CD4-positive, alpha-beta T cell treated with Interferon gamma for 1 hour (primary cell): ENCODE data around the gene ATP1A4.
"Not testable (repeated sequence)": the region's sequence is repeated elsewhere in the genome, so short reads cannot be mapped to it uniquely, and the experiment has no call there.

ENCODE experiments used
- DNase-seq: peaks from one replicate; pipeline ENCODE4 v3.0.0-alpha.2; 2020

Gene ATP1A4

GRCh38 chr1:160151303-160151702, at the start of gene ATP1A4:
TSS of gene ATP1A4 (plus strand) at chr1:160151603. CDS start at chr1:160152041, 438 bp downstream.
- no peak for DNase-seq

GRCh38 chr1:160101717-160102522, 49.5 kb upstream of the ATP1A4 start:
- no peak for DNase-seq

- DNase-seq: no peak
Measured at GRCh38 chr1:160103658-160104408, 47.6 kb upstream of the ATP1A4 start.

- DNase-seq: peak; percentile 14
Measured at GRCh38 chr1:160104486-160104885, 46.9 kb upstream of the ATP1A4 start.

- DNase-seq: no peak
Measured at GRCh38 chr1:160105155-160105554, 46.2 kb upstream of the ATP1A4 start.

- DNase-seq: no peak
Measured at GRCh38 chr1:160107512-160107911, 43.9 kb upstream of the ATP1A4 start.

- DNase-seq: peak; percentile 18
Measured at GRCh38 chr1:160108888-160109662, 42.3 kb upstream of the ATP1A4 start.

- DNase-seq: no peak
Measured at GRCh38 chr1:160109686-160110085, 41.7 kb upstream of the ATP1A4 start.

GRCh38 chr1:160111462-160111861, 39.9 kb upstream of the ATP1A4 start:
- not testable (repeated sequence) for DNase-seq

- DNase-seq: no peak
Measured at GRCh38 chr1:160112357-160112756, 39.0 kb upstream of the ATP1A4 start.

- no peak for DNase-seq
Measured at GRCh38 chr1:160113407-160113806, 38.0 kb upstream of the ATP1A4 start.

- DNase-seq: no peak
Measured at GRCh38 chr1:160114085-160114484, 37.3 kb upstream of the ATP1A4 start.

GRCh38 chr1:160115545-160116282, 35.7 kb upstream of the ATP1A4 start, which contains the start of gene ATP1A2:
TSS of gene ATP1A2 (plus strand) at chr1:160115759. CDS start at chr1:160115862, 103 bp downstream.
- no peak for DNase-seq

GRCh38 chr1:160116283-160117147, 34.9 kb upstream of the ATP1A4 start:
- DNase-seq: no peak

- no peak for DNase-seq
Measured at GRCh38 chr1:160117300-160117699, 34.1 kb upstream of the ATP1A4 start.

GRCh38 chr1:160117709-160118183, 33.7 kb upstream of the ATP1A4 start:
- DNase-seq: no peak

- DNase-seq: no peak
Measured at GRCh38 chr1:160118928-160119327, 32.5 kb upstream of the ATP1A4 start.

- no peak for DNase-seq
Measured at GRCh38 chr1:160120797-160121196, 30.6 kb upstream of the ATP1A4 start.

GRCh38 chr1:160121388-160121787, 30.0 kb upstream of the ATP1A4 start:
- no peak for DNase-seq

- DNase-seq: no peak
Measured at GRCh38 chr1:160122978-160123495, 28.4 kb upstream of the ATP1A4 start.

GRCh38 chr1:160123726-160124125, 27.7 kb upstream of the ATP1A4 start:
- no peak for DNase-seq
